ACHN (cell line): ENCODE results near the gene PARD3.

ENCODE experiments used
- DNase-seq: peaks from one replicate; pipeline ENCODE4 v3.0.0-alpha.2; 2015
- in situ Hi-C: cut with HindIII; loops from 2 replicates; pipeline ENCODE4 v1.10.0; 2017; ENCODE audit warnings: low sequenced_read_pairs, low pct_ligation_motif_present, low pct_unique_long_range_greater_than_20kb

PARD3 gene

DNA sequence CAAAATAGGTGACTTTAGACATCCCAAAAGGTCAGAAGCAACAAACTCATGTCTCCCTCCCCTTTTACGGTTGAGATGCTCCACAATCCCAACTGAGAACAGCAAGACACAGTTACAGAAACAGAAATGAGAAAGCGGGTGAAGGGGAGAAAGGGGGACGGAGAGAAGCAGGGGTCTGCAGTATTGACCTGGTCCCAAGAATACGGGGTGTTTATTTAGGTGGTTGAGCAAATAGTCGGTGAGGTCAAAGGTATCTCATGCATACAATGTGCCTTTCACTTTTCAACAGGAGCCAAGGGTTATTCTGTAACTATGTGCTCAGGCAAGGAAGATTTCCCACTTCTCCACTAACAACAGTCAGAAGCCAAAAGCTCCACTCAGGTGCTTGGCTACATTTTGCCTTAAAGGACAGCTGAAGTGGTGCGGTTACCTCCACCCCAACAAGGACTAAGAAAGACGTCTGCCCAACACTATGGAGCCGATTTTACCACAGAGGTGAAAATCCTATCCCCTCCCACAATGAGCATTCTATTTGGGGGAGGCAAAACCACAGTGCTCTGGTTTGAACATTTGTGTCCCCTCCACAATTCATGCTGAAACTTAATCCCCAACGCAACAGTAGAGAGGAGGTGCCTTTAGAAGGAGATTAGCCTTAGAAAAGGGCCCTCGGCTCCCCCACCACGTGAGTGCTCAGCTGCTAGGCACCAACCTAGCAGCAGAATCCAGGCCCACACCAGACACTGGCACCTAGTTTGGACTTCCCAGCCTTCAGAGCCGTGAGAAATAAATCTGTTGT is 77.9 kb downstream of the PARD3 start:
- in situ Hi-C loops: no loop called here
- no peak for DNase-seq

DNA sequence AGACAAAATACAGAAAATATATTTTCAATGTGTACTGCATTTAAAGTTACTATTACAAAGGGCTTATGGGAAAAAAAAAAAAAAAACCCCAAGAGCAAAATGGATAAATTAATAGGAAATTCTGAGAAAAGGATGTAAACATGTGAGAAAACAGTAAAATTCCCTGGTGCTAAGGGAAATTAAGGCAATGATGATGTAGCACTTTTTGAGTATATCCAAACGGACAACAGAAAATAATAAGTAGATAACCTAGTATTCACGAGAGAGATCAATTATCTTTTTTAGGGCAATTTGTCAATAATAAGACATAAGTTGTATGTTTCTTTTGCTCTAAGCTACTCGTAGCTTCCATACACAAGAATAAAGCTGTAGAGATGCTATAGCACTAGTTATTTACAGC is 80.2 kb downstream of the PARD3 start:
- in situ Hi-C loops: no loop called here
- DNase-seq: no peak

DNA sequence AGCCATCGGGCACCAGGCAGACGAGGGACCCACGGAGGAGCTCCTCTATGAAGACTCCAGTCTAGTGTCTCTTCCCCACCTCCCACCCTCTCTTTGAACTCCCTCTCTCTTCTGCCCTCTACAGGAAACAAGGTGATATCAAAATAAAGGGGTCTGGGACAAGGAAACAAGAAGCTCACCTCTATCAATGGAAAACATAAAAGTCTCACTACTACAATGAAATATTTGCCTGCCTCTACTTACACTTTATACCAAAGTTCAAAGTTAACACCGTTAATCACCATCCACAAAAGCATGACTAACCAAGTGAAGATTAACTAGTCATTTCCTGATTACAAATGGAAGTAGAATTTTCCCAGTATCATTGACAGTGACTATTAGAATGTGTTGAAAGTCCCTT is 82.2 kb downstream of the PARD3 start:
- DNase-seq: peak; percentile 67
- in situ Hi-C loops: no loop called here

DNA sequence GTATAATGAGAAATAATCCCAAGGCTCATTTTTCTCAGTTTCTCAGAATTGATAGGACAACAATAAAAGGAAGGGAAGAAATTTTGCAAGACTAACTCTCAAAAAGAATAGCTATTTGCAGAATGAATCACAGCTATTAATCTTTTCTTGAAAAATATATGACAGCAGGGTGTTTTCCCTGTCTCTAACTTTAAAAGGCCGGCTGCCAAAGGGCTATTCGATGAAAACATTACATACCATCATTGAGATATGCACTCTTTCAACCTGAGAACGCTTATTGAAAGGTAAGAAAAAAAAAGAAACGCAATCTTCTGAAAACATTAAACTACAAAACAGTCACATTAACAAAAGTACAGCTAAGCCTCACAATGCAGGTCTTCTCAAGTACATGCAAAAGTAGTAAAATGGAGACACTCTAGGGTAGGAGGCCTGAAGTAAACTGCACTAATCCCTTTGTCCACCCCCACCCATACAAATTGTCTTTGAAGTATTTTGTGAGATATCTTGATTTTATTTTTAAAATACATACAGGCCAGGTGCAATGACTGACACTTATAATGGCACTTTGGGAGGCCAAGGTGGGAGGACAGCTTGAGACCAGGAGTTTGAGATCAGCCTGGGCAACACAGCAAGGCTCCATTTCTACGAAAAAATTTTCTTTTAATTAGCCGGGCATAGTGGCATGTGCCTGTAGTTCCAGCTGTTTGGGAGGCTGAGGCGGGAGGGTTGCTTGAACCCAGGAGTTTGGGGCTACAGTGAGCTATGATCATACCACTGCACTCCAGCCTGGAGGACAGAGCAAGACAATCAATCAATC is 83.0 kb downstream of the PARD3 start:
- DNase-seq: peak; percentile 53
- in situ Hi-C loops: no loop called here

DNA sequence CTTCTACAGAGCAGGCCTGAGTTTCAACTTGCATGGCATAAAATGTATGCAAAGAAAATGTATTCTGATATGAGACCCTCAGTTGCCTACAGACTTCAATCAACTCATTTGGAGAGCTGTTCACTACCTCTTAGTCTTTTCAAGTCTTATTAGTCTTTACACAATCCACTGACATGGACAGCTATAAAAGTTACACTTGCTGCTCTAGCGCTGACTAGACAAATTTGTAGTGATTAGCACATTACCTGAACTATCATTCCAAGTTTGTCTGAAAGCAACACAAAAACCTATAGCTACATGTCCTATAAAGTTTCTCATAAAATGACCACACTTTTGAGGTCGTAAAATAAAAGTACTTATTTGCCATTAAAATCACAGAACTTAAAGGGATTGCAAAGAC is 83.9 kb downstream of the PARD3 start:
- DNase-seq: no peak
- in situ Hi-C loops: no loop called here

DNA sequence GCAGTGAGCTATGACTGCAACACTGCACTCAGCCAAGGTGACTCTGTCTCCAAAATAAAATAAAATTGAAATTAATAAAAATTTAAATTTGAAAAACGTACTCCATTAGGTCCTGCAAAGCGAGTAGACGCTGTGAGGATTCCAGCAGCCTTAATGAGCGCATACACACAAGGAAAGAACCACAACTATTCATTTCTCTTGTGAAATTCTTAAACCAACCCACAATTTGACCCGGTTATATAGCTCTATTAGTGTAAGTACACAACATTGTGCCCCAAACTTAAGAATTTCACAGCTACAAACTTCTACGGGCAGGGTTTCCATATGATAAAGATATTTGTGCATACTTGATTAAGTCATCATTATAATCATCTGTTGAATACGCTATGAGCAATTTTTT is 84.4 kb downstream of the PARD3 start:
- in situ Hi-C loops: no loop called here

DNA sequence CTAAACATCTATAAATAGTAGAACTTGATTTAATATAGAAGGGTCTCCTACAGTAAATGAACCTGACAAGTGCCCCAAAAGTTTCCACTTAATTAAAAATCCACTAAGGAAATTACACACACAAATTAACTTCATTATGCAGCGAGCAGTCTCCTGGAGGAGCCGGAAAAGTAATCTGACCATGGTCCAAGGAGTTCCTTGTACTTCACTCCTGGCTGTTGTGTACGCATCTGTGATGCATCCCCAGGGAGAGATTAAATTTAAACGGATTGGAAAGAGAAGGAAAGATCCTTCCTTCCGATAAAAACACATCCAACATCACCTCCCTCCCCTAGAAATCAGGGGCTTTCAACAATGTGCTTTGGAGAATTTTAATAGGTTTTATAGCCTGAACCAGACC is 85.5 kb downstream of the PARD3 start:
- DNase-seq: no peak
- in situ Hi-C loops: no loop called here

More for the DNA sequence above, 84.4 kb downstream of the PARD3 start:
- no peak for DNase-seq

DNA sequence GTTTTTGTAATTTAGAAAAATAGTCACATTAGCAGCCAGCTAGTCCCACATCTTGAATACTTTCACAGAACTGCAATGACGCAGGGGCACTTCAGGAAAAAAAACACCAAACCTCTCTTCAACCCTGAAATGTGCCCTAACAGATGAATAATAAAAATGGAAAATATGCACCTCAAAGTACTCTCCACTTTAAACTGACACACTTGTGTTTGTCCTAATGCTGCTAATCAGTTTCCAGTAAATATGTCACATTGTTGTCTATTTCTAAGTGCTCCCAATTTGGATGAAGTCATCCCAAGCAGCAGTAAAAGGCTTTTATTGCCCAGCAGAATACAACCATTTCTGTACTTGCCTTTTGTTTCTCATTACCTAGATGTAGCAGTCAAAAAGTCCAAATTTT is 86.7 kb downstream of the PARD3 start:
- in situ Hi-C loops: no loop called here

DNA sequence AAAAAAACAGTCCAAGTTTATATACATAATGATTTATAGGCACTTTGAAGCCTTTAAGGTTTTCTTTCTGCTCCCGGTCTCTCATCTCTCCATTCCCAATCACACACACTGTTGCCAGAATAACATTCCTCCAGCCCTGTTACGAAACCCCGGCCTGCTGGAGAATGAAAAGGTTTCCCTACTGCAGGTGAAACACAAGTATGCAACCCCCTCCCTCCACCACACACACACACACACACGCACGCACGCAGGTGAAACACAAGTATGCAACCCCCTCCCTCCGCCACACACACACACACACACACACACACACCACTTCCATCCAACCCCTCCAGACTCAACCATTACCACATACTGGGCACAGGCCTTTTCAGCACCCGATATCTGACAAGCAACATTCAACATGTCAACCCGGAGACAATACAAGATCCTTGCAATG is 87.5 kb downstream of the PARD3 start:
- in situ Hi-C loops: no loop called here

More for the DNA sequence above, 86.7 kb downstream of the PARD3 start:
- DNase-seq: no peak

DNA sequence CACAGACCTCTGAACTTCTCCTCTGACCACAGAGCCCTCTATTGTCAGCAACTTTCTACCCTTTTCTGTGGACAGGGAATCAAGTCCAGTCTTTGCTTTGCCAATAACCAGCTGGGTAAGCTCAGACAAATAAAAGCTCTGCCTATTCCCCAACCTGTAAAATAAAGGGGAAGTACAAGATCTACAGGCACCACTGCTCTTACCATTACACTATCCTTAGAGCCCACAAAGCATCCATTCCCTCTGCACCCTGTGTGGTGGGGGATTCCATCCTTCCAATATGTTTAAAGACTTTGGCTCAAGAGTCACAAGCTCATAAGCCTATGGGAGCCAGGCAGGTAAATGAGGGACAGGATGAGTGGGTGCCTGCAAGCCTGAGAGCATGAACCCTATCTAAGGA is 88.2 kb downstream of the PARD3 start:
- in situ Hi-C loops: no loop called here
- DNase-seq: no peak

More for the DNA sequence above, 87.5 kb downstream of the PARD3 start:
- DNase-seq: no peak

DNA sequence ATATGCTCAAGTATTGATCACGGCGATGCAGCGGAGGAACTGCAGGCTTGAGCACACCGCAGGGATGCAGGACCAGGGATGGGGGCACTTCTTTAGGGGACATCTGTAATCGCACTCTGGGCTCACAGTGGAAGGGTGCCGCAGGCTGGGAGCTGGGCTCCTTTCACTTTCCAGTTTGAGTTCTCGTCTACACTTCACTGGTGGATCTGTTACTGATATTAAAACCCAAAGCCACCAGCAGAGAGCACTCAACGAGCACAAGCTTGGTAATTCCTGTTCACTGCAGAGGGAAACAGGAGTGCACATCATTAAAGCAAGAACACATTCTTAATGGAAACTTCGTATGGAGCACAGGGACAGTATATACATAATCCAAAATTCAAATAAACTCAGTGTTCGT is 91.3 kb downstream of the PARD3 start:
- in situ Hi-C loops: no loop called here
- peak; percentile 87 for DNase-seq

DNA sequence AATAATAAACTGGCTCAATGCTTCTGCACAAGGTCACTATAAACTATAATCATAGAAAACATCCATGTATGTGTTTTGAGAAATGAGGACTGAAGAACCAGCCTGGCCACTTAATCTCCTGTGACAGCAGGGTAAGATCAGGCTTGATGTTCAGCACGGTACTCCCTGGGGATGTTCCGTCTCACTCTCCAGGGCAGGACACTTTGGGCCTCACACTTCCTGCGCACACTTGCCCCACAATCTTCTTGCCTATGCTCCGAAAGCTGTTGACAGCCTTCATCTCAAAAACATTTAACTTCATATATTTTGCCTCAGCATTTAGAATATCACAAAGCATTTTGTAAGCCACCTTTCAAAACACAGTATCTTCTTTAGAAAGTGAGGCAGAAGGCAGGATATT is 92.7 kb downstream of the PARD3 start:
- no peak for DNase-seq
- in situ Hi-C loops: no loop called here

DNA sequence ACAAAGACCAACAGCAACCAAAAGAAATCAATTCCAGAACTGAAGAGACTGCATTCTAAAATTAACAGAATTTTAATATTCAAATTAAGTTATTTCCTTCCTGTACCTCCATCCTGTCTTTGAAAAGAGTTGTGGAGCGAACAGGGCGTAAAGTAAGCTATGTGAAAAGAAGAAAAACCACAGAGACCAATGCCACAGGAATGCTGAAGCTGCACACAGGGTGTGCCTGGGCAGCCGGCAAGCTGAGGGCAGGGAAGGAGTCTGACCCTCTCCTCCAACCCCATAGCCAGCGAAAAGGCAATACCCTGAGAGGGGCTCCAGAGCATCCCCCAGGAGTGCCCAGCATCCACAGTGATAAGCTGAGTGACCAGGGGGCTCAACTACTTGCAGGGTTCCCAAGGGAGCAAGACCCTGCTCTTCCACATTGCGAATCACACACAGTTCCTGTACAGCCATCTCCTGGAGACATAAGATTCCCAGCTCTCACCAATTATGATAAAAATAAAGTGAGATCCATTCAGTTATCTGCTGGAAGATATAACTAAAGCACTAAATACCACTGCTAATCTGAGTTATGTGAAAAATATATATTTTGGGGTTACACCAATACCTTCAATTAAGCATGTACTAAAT is 93.8 kb downstream of the PARD3 start:
- in situ Hi-C loops: no loop called here
- DNase-seq: peak; percentile 86

DNA sequence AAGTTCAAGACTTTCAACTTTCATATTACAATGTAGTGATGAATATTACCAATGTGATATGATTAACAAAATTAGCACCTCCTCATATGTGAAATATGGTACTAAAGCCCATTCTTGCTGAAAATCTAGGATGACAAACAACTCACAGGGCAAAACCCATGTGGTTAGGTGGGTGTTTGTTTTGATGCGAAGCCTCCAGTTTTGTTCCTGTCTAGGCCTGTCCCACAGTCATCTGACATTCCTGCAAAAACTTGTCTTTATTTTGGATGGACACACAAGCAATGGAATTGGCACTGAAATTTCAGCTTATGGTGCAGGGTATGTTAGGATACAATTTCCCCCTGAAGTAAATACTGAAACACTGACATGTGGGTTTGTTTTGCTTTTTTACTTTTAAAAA is 95.3 kb downstream of the PARD3 start:
- in situ Hi-C loops: no loop called here
- DNase-seq: no peak

DNA sequence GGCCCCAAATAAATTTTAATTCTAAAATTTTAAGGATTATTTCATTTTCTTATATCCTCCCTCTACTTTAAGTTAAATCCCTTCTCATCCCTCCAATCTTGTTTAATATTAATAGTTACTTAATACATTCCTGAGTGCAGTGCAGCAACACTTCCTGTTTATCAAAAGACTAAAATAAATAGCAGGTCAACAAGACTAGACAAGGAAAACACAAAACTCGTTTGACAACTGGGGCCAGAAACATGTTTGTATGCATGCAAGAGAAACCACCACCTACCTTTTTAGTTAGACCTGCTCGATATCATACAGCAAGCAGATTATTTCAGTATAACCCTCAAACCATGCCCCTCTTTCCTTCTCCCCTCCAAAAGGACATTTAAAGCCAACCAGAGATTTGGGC is 95.8 kb downstream of the PARD3 start:
- DNase-seq: no peak
- in situ Hi-C loops: no loop called here

DNA sequence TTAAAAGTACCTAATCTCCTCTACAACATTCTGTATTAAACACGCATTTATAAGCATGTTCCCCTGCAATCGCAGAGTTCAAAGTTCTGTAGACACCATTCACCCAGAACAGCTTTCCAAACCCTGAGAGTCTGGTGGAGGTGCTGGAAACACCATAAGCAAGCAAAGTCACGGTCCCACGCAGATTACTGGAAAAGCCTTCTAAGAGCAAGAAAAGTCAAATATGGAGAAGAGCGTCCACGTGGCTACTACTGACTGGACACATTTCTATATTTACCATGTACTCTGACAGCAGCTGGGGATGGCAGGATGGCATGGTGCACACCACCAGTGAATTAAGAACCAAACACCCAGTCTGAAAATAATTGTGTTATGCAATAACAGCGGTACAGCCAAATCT is 97.7 kb downstream of the PARD3 start:
- DNase-seq: no peak
- in situ Hi-C loops: no loop called here

DNA sequence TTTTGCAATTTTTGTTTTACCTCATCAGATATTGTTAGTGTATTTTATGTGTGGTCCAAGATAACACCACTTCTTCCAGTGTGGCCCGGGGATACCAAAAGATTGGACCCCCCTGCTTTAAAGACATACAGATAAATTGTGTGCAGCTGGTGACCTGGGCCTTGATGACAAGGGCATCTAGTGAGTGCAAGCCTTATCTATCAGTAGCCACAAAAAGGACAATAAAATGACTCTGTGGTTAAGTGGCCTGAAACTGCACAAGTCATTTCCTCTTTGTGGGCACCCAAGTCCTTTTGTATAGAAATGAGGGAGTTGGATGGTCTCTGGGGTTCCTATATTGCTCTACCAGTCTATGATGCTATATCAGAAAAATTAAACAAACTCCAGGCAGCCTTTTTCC is 98.1 kb downstream of the PARD3 start:
- DNase-seq: no peak
- in situ Hi-C loops: no loop called here

DNA sequence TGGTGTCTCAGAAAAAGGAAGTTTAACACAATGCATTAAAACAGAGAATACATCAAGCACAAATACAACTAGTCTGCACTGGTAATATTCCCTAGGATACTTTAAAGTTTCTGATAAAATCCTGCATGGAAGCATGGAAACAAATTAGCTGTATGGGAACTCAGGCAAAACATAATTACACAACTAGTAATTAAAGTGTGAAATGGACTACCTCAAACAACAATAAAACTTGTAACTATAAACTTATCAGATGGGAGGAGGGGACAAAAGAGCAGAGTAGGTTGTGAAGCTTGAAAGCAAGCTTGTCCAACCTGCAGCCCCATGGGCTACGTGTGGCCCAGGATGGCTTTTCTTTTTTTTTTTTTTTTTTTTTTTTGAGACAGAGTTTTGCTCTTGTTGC is 98.9 kb downstream of the PARD3 start:
- in situ Hi-C loops: no loop called here

DNA sequence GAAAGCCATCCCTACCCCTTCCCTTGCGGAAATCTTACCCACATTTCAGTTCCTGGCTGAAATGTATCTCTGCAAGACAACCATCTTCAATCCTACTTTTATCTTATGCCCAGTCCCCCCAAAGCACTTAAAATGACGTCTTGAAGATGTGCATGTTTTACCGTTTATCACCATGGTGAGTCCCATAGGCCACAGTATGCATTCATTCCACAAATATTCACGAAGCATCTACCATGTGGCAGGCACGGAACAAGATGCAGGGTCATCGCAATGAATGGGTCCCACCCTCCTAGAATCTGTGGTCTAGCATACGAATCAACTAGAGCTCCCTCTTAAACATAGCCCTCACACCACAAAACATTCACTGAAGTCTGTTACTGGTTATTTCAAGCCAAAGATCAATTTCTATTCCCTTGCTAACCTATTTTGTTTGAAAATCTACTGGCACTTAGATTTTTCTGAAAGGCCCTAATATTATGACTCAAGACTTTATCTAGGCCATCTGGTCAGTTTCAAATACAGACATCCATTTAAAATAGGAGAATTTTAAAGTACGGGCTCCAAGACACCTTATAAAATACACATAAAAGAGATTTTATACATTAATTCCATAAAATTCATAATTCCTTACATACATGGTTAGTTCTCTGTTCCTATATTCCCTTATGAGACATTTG is 99.4 kb downstream of the PARD3 start:
- DNase-seq: no peak
- in situ Hi-C loops: no loop called here

More for the DNA sequence above, 98.9 kb downstream of the PARD3 start:
- no peak for DNase-seq
